ENCODE measurements around the gene TIAM2. TPM values are rescaled to one million over a fixed set of nuclear protein-coding genes. Genes with fewer than 3 reads are reported as not detected.
"Not testable (repeated sequence)": the region's sequence is repeated elsewhere in the genome, so short reads cannot be mapped to it uniquely, and the experiment has no call there.

TIAM2 gene
- total and polyA plus RNA-seq, 2 donors (not counting 3 experiments of a cell fraction or from before 2014, with no cell fraction given): 9.6 to 18.5 TPM

DNA sequence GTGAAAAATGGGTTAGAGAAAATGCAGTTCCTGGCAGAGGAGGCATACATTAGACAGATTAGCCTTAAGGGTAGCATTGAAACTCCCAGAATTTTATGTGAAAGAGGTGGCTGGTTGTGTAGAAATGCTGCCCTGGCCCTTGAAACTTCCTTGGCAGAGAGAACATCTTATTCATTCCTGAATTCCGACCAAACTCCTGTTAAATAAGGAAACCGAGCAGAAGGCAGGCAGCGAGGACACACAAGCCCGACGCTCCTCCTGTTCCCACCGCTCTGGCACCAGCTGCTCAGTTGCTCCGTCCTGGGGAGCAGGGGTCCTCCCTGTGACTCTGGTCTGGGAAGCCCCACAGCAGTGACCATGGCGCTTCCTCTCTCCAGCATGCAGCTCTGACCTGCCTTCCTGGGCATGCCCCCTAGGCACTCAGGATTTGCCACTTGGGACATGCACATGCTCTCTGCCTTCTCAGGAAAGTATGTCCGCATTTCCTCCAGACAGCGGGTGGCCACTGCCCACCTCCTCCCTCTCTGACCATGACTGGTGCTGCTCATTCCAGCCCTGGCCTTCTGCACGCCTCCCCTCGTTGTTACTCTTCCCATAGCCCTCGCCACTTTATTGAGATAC is 233.5 kb downstream of the TIAM2 start:
- H2AFZ ChIP-seq (ENCODE audit: low read depth, low read length): no peak overlapping the region
- dilution Hi-C loops (cut with MboI; ENCODE audit: extremely low pct_ligation_motif_present, low sequenced_read_pairs) (no loop called here), intact Hi-C loops (cut with micrococcal nuclease) (no loop called here)
- H3K4me2 ChIP-seq (ENCODE audit: insufficient read depth, low read length): no peak overlapping the region
- no peak for TF ChIP-seq GATA2 (IDR thresholded peaks at IDR 0.05; ENCODE audit: insufficient read depth, insufficient read length, low read depth, low read length)
- no peak for TF ChIP-seq POLR2AphosphoS5 (IDR thresholded peaks at IDR 0.05; ENCODE audit: insufficient read depth, low read depth, low read length)
- TF ChIP-seq POLR2A (IDR thresholded peaks at IDR 0.05; ENCODE audit: low read depth, low read length): no peak
- TF ChIP-seq, protein P1, sequence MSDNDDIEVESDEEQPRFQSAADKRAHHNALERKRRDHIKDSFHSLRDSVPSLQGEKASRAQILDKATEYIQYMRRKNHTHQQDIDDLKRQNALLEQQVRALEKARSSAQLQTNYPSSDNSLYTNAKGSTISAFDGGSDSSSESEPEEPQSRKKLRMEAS (IDR thresholded peaks at IDR 0.05; ENCODE audit: insufficient read depth, insufficient read length): no peak
- TF ChIP-seq EZH2 (IDR thresholded peaks at IDR 0.05; ENCODE audit: borderline replicate concordance, low read depth, low read length, severe bottlenecking): no peak
- TF ChIP-seq FOS (IDR thresholded peaks at IDR 0.05; ENCODE audit: borderline replicate concordance, insufficient read depth, low read length): no peak
- TF ChIP-seq JUN (IDR thresholded peaks at IDR 0.05; ENCODE audit: borderline replicate concordance, insufficient read depth, insufficient read length, low read depth): no peak
- TF ChIP-seq MYC (IDR thresholded peaks at IDR 0.05; ENCODE audit: low read depth, low read length): no peak
- TF ChIP-seq, protein P2, sequence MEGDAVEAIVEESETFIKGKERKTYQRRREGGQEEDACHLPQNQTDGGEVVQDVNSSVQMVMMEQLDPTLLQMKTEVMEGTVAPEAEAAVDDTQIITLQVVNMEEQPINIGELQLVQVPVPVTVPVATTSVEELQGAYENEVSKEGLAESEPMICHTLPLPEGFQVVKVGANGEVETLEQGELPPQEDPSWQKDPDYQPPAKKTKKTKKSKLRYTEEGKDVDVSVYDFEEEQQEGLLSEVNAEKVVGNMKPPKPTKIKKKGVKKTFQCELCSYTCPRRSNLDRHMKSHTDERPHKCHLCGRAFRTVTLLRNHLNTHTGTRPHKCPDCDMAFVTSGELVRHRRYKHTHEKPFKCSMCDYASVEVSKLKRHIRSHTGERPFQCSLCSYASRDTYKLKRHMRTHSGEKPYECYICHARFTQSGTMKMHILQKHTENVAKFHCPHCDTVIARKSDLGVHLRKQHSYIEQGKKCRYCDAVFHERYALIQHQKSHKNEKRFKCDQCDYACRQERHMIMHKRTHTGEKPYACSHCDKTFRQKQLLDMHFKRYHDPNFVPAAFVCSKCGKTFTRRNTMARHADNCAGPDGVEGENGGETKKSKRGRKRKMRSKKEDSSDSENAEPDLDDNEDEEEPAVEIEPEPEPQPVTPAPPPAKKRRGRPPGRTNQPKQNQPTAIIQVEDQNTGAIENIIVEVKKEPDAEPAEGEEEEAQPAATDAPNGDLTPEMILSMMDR (IDR thresholded peaks at IDR 0.05; ENCODE audit: extremely low read depth in 1 of 2, insufficient read depth in 1 of 2, low read depth in 1 of 2, low read length in 2 of 2): no peak
- H3K27ac ChIP-seq (ENCODE audit: insufficient read depth, low read depth, low read length): no peak overlapping the region
- FAIRE-seq (no peak), DNase-seq (ENCODE audit: low read depth, low spot score) (no peak)
- POLR2A ChIA-PET: no interaction called here
- CTCF ChIA-PET: no interaction called here
- no peak overlapping the region for H3K9ac ChIP-seq (replicated peaks; ENCODE audit: extremely low read depth, insufficient read depth, low read length)
- H3K9me3 ChIP-seq (replicated peaks; ENCODE audit: control insufficient read depth, insufficient read depth, low read length): no peaks in the 10 kb centered on the region
- H3K4me3 ChIP-seq (replicated peaks in 1 of 3; ENCODE audit: insufficient read depth in 1 of 3, low read depth in 1 of 3, low read length in 3 of 3): no peak overlapping the region
- H3K79me2 ChIP-seq (ENCODE audit: control insufficient read depth, insufficient read depth, low read length): no peaks in the 10 kb centered on the region
- no TSS peak for BruUV-seq (replicated peaks)
- H3K9me1 ChIP-seq (replicated peaks; ENCODE audit: control insufficient read depth, extremely low read depth, insufficient read depth, low read length): no peaks in the 10 kb centered on the region
- H3K36me3 ChIP-seq (ENCODE audit: control insufficient read depth in 2 of 2, extremely low read depth in 1 of 2, insufficient read depth in 2 of 2, low read length in 2 of 2): no peaks in the 10 kb centered on the region
- no peaks in the 10 kb centered on the region for H4K20me1 ChIP-seq (replicated peaks; ENCODE audit: control insufficient read depth, extremely low read depth, insufficient read depth, low read length)
- H3K4me1 ChIP-seq (ENCODE audit: control insufficient read depth, extremely low read depth, insufficient read depth, low read length): peaks cover 13% of the 10 kb centered on the region
- no peaks in the 10 kb centered on the region for H3K27me3 ChIP-seq (ENCODE audit: control insufficient read depth in 2 of 2, insufficient read depth in 2 of 2, low read length in 2 of 2)

- H3K36me3 ChIP-seq (ENCODE audit: control insufficient read depth in 2 of 2, extremely low read depth in 1 of 2, insufficient read depth in 2 of 2, low read length in 2 of 2); H3K4me3 ChIP-seq (replicated peaks in 1 of 3; ENCODE audit: insufficient read depth in 1 of 3, low read depth in 1 of 3, low read length in 3 of 3); H3K27me3 ChIP-seq (ENCODE audit: control insufficient read depth in 2 of 2, insufficient read depth in 2 of 2, low read length in 2 of 2); intact Hi-C loops (cut with micrococcal nuclease); H3K4me2 ChIP-seq (ENCODE audit: insufficient read depth, low read length); H3K9me3 ChIP-seq (replicated peaks; ENCODE audit: control insufficient read depth, insufficient read depth, low read length); DNase-seq (ENCODE audit: low read depth, low spot score); H4K20me1 ChIP-seq (replicated peaks; ENCODE audit: control insufficient read depth, extremely low read depth, insufficient read depth, low read length); dilution Hi-C loops (cut with MboI; ENCODE audit: extremely low pct_ligation_motif_present, low sequenced_read_pairs); POLR2A ChIA-PET; CTCF ChIA-PET; H2AFZ ChIP-seq (ENCODE audit: low read depth, low read length); H3K4me1 ChIP-seq (ENCODE audit: control insufficient read depth, extremely low read depth, insufficient read depth, low read length); BruUV-seq (replicated peaks); H3K27ac ChIP-seq (ENCODE audit: insufficient read depth, low read depth, low read length); H3K9me1 ChIP-seq (replicated peaks; ENCODE audit: control insufficient read depth, extremely low read depth, insufficient read depth, low read length); H3K79me2 ChIP-seq (ENCODE audit: control insufficient read depth, insufficient read depth, low read length); FAIRE-seq; H3K9ac ChIP-seq (replicated peaks; ENCODE audit: extremely low read depth, insufficient read depth, low read length): not testable (repeated sequence)
These were observed 235.9 kb downstream of the TIAM2 start for GRCh38 chr6:155230975-155231374.

Measured in endothelial cell of umbilical vein (primary cell).